Measurements from ENCODE around the gene MAPRE3.

The MAPRE3 gene

DNA sequence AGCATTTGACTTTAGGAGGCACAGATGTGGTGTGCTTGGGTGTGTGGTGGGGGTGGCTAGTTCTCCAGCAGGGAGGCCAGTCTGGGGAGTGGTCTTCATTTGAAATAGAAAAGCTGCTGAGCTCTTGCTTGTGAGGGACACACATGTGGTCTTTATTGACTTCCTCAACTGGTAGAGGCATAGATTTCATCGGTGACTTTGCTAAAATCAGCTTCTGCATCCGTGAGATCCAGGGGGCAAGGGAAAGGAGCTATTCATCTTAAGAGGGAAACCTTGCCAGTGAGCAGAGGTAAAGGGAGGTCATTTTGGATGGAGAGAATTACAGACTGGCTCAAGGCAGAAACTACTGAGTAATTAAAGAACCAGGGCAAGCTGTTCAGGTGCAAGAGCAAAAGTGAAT is 4.7 kb downstream of the MAPRE3 start:
- H3K27ac ChIP-seq: no peak overlapping the region
- no peaks in the 10 kb centered on the region for H3K36me3 ChIP-seq (replicated peaks)
- no peak overlapping the region for H3K4me3 ChIP-seq (ENCODE audit: low read depth, low read length)
- TF ChIP-seq, protein P1, sequence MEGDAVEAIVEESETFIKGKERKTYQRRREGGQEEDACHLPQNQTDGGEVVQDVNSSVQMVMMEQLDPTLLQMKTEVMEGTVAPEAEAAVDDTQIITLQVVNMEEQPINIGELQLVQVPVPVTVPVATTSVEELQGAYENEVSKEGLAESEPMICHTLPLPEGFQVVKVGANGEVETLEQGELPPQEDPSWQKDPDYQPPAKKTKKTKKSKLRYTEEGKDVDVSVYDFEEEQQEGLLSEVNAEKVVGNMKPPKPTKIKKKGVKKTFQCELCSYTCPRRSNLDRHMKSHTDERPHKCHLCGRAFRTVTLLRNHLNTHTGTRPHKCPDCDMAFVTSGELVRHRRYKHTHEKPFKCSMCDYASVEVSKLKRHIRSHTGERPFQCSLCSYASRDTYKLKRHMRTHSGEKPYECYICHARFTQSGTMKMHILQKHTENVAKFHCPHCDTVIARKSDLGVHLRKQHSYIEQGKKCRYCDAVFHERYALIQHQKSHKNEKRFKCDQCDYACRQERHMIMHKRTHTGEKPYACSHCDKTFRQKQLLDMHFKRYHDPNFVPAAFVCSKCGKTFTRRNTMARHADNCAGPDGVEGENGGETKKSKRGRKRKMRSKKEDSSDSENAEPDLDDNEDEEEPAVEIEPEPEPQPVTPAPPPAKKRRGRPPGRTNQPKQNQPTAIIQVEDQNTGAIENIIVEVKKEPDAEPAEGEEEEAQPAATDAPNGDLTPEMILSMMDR (IDR thresholded peaks at IDR 0.05; ENCODE audit: low read depth, low read length, missing control alignments): no peak
- in situ Hi-C loops (cut with HindIII; ENCODE audit: low pct_ligation_motif_present, low sequenced_read_pairs): no loop called here
- H3K27me3 ChIP-seq (replicated peaks): peaks cover 3% of the 10 kb centered on the region
- DNase-seq: no peak

DNA sequence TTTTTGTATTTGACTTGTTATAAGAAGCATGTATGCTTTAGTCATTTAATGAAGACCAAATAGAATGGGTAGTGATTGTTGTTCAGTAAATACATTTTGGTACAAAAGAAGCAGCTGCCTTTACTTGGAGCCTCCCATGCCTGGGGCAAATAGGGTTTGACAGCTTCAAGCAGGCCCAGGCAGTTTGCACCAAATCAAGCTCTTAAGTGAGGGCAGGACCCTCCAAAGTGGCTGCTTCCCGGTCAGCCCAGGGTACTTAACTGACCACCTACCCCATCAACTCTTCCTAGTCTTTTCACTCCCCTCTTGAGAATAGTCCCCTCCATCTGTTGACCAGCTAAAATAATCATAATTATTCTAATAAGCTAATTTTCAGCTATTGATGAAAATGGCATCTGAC is 5.2 kb downstream of the MAPRE3 start:
- no peak for DNase-seq
- in situ Hi-C loops (cut with HindIII; ENCODE audit: low pct_ligation_motif_present, low sequenced_read_pairs): no loop called here
- Histone ChIP-seq H3K27me3 (replicated peaks) (peaks cover 3% of the 10 kb centered on the region), H3K27ac (no peak overlapping the region), H3K4me3 (ENCODE audit: low read depth, low read length) (no peak overlapping the region), H3K36me3 (replicated peaks) (no peaks in the 10 kb centered on the region)
- TF ChIP-seq, protein P1 (IDR thresholded peaks at IDR 0.05; ENCODE audit: low read depth, low read length, missing control alignments): no peak

DNA sequence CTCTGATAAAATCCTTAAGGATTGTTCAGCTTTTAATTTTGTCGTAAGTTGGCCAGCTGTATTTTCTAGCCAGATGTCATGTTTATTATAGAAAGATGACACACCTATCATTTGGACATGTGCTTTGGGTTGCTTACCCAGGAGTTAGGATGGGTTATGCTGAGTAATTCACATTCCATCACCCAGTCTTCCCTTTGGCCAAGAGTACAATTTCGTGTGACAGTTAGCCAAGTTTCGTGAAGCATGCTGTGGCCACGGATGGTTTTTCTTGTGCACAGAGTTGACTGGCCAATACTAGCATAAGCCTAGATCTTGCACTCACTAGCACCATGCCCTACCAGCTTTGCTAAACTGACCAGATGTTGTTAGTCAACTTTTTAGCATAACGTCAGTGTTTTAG is 5.8 kb downstream of the MAPRE3 start:
- Histone ChIP-seq H3K36me3 (replicated peaks) (no peaks in the 10 kb centered on the region), H3K27me3 (replicated peaks) (peaks cover 3% of the 10 kb centered on the region), H3K27ac (no peak overlapping the region), H3K4me3 (ENCODE audit: low read depth, low read length) (no peak overlapping the region)
- TF ChIP-seq, protein P1 (IDR thresholded peaks at IDR 0.05; ENCODE audit: low read depth, low read length, missing control alignments): no peak
- DNase-seq: no peak
- in situ Hi-C loops (cut with HindIII; ENCODE audit: low pct_ligation_motif_present, low sequenced_read_pairs): no loop called here

DNA sequence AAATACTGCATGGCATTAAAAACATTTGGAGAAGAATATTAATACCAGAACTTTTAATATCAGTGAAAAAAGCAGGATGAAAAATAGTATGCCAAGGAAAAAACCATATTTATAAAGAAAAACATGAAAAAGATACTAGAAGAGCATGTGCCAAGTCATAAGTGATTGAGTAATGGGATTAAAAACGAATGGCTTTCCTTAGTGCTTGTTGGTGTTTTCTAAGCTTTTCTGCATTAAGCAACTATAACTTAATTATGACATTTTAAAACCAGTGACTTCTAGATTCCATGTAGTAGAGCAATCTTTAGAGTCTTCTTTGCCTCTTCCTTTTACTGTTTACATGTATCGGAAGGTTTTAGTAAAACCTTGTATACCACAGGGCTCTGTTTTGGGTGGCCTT is 6.6 kb downstream of the MAPRE3 start:
- TF ChIP-seq, protein P1 (IDR thresholded peaks at IDR 0.05; ENCODE audit: low read depth, low read length, missing control alignments): no peak
- Histone ChIP-seq H3K27ac (no peak overlapping the region), H3K27me3 (replicated peaks) (peaks cover 3% of the 10 kb centered on the region), H3K36me3 (replicated peaks) (no peaks in the 10 kb centered on the region), H3K4me3 (ENCODE audit: low read depth, low read length) (no peak overlapping the region)
- DNase-seq: no peak
- in situ Hi-C loops (cut with HindIII; ENCODE audit: low pct_ligation_motif_present, low sequenced_read_pairs): no loop called here

DNA sequence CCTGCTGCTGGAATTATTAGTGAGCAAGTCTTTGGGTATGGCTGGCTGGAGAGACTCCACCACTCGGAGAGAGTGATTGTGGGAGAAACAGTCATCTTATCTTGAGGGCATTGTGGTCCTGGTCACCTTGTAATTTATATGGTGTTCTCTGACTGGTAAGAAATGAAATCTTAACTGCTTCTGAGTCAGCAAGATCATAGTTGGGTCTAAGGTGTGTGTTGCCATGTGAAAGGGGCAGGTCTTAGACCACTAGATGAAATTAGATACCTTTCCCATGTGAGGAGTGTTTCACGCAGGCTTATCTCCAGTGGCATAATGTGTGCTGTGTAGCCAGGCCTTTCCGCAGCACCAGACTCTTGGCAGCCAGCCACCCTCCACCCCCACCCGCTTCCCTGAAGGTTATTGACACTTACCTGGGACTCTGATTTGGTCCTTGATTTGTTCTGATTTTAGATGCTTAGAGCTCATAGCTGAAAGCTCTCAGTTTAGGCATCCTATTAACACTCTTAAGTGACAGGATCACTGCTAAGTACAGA is 7.7 kb downstream of the MAPRE3 start:
- H3K27ac ChIP-seq: no peak overlapping the region
- H3K36me3 ChIP-seq (replicated peaks): no peaks in the 10 kb centered on the region
- H3K4me3 ChIP-seq (ENCODE audit: low read depth, low read length): no peak overlapping the region
- TF ChIP-seq, protein P1 (IDR thresholded peaks at IDR 0.05; ENCODE audit: low read depth, low read length, missing control alignments): no peak
- DNase-seq: no peak
- H3K27me3 ChIP-seq (replicated peaks): no peaks in the 10 kb centered on the region
- in situ Hi-C loops (cut with HindIII; ENCODE audit: low pct_ligation_motif_present, low sequenced_read_pairs): no loop called here

DNA sequence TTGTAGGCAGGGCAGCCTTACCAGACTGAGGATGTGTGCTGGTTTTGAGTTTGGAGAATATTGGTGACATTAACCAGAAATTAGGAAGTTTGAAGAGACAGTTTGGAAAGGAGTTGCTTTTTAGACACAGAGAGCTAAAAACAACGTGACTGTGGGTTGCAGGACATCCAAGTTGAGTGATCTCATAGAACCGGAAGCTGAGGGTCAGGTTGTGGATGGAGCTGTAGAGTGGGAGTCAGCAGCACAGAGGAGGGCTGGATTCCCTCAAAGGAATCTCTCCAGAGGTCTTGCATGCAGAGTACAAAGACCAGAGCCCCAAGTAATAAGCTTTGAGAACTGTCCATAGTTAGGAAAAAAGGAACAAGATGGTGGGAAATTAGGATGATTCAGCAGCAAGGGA is 9.3 kb downstream of the MAPRE3 start:
- in situ Hi-C loops (cut with HindIII; ENCODE audit: low pct_ligation_motif_present, low sequenced_read_pairs): no loop called here
- TF ChIP-seq, protein P1 (IDR thresholded peaks at IDR 0.05; ENCODE audit: low read depth, low read length, missing control alignments): no peak
- no peak for DNase-seq
- H3K36me3 ChIP-seq (replicated peaks): no peaks in the 10 kb centered on the region
- no peak overlapping the region for H3K27ac ChIP-seq
- H3K27me3 ChIP-seq (replicated peaks): peaks cover under 1% of the 10 kb centered on the region
- H3K4me3 ChIP-seq (ENCODE audit: low read depth, low read length): no peak overlapping the region

All from brain microvascular endothelial cell (primary cell).